ENCODE data around the gene AGAP9.

DNA sequence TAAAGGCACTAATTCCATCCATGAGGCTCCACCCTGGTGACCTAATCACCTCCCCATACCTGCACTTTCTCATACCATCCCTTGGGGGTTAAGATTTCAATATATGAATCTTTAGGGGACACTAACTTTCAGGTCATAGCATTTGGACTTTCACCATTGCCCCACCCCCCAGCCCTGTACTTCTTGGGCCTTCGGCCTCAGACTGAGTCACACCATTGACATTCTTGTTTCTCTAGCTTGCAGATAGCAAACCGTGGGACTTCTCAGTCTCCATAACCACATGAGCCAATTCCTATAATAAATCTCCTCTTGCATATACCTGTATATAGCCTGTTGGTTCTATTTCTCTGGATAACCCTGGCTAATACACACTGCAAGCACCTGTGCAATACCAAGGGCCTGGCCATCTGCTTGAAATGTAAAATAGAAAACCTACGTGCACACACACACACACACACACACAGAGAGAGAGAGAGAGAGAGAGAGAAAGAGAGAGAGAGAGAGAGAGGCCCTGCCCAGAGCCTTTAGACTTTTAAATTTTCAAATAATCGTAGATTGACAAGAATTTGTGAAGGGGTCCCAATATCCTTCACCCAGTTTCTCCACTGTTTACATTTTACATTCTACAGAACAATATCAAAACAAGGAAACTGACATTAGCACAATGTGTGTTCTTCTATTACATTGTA, 64.8 kb downstream of the AGAP9 start:
- TF ChIP-seq, protein P1, sequence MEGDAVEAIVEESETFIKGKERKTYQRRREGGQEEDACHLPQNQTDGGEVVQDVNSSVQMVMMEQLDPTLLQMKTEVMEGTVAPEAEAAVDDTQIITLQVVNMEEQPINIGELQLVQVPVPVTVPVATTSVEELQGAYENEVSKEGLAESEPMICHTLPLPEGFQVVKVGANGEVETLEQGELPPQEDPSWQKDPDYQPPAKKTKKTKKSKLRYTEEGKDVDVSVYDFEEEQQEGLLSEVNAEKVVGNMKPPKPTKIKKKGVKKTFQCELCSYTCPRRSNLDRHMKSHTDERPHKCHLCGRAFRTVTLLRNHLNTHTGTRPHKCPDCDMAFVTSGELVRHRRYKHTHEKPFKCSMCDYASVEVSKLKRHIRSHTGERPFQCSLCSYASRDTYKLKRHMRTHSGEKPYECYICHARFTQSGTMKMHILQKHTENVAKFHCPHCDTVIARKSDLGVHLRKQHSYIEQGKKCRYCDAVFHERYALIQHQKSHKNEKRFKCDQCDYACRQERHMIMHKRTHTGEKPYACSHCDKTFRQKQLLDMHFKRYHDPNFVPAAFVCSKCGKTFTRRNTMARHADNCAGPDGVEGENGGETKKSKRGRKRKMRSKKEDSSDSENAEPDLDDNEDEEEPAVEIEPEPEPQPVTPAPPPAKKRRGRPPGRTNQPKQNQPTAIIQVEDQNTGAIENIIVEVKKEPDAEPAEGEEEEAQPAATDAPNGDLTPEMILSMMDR (IDR thresholded peaks at IDR 0.05 in 2 of 3, conservative IDR thresholded peaks at IDR 0.05 in 1 of 3; ENCODE audit: insufficient read depth in 2 of 3, low read depth in 1 of 3, low read length in 3 of 3): no peak
- TF ChIP-seq POLR2A (conservative IDR thresholded peaks at IDR 0.05): no peak
- TF ChIP-seq, protein P2, sequence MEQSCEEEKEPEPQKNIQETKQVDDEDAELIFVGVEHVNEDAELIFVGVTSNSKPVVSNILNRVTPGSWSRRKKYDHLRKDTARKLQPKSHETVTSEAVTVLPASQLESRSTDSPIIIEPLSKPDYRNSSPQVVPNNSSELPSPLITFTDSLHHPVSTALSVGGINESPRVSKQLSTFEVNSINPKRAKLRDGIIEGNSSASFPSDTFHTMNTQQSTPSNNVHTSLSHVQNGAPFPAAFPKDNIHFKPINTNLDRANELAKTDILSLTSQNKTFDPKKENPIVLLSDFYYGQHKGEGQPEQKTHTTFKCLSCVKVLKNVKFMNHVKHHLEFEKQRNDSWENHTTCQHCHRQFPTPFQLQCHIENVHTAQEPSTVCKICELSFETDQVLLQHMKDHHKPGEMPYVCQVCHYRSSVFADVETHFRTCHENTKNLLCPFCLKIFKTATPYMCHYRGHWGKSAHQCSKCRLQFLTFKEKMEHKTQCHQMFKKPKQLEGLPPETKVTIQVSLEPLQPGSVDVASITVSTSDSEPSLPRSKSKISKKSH (CRISPR knock-in tag; IDR thresholded peaks at IDR 0.05): no peak
- TF ChIP-seq ZNF121 (CRISPR knock-in tag; conservative IDR thresholded peaks at IDR 0.05): no peak
- TF ChIP-seq ETS2 (tag; IDR thresholded peaks at IDR 0.05; ENCODE audit: borderline replicate concordance, poor library complexity, severe bottlenecking): no peak
- no peak for TF ChIP-seq ZNF41 (CRISPR knock-in tag; conservative IDR thresholded peaks at IDR 0.05)
- TF ChIP-seq, protein P3, sequence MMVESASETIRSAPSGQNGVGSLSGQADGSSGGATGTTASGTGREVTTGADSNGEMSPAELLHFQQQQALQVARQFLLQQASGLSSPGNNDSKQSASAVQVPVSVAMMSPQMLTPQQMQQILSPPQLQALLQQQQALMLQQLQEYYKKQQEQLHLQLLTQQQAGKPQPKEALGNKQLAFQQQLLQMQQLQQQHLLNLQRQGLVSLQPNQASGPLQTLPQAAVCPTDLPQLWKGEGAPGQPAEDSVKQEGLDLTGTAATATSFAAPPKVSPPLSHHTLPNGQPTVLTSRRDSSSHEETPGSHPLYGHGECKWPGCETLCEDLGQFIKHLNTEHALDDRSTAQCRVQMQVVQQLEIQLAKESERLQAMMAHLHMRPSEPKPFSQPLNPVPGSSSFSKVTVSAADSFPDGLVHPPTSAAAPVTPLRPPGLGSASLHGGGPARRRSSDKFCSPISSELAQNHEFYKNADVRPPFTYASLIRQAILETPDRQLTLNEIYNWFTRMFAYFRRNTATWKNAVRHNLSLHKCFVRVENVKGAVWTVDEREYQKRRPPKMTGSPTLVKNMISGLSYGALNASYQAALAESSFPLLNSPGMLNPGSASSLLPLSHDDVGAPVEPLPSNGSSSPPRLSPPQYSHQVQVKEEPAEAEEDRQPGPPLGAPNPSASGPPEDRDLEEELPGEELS (CRISPR knock-in tag; IDR thresholded peaks at IDR 0.05; ENCODE audit: borderline replicate concordance): no peak
- TF ChIP-seq BMI1 (IDR thresholded peaks at IDR 0.05; ENCODE audit: low read length): no peak
- TF ChIP-seq, protein P4, sequence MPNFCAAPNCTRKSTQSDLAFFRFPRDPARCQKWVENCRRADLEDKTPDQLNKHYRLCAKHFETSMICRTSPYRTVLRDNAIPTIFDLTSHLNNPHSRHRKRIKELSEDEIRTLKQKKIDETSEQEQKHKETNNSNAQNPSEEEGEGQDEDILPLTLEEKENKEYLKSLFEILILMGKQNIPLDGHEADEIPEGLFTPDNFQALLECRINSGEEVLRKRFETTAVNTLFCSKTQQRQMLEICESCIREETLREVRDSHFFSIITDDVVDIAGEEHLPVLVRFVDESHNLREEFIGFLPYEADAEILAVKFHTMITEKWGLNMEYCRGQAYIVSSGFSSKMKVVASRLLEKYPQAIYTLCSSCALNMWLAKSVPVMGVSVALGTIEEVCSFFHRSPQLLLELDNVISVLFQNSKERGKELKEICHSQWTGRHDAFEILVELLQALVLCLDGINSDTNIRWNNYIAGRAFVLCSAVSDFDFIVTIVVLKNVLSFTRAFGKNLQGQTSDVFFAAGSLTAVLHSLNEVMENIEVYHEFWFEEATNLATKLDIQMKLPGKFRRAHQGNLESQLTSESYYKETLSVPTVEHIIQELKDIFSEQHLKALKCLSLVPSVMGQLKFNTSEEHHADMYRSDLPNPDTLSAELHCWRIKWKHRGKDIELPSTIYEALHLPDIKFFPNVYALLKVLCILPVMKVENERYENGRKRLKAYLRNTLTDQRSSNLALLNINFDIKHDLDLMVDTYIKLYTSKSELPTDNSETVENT (CRISPR knock-in tag; IDR thresholded peaks at IDR 0.05): no peak

All from K562 (cell line).